Sciatic nerve (tissue), 2 donors: ENCODE measurements around the gene GDPD4. TPM values are rescaled to one million over a fixed set of nuclear protein-coding genes. Genes with fewer than 3 reads are reported as not detected.
"Not testable (repeated sequence)": the region's sequence is repeated elsewhere in the genome, so short reads cannot be mapped to it uniquely, and the experiment has no call there.

Source experiments
- ATAC-seq: fragments of 200-7000 bp; cut with Tn5 transposase; one replicate; pipeline ENCODE4 v1.9.1; 2020; ENCODE audit warnings: mild to moderate bottlenecking, moderate library complexity
- DNase-seq: peaks from one replicate; pipeline ENCODE4 v3.0.0-alpha.2; 2020; ENCODE audit warnings: low spot score
- intact Hi-C: fragments of 100-400 bp; cut with DNase I; formaldehyde crosslinking; loops from one replicate; pipeline ENCODE4 v1.14.2; 2022
- total RNA-seq: library from RNA; stranded (reverse); fragmentation: NEBNext Ultra II Directional; extraction: Animal tissue kit (Norgen Biotek cat#: 25700); gene quantifications from one replicate; pipeline ENCODE4 v1.2.1, GENCODE V29; 2021
- donor health status: DM: no; HTN: no; CAD: no.
- donor health status: DM: no; HTN: no; CAD: no.

GDPD4 gene
- total RNA-seq, 1 donor from 2014 or later, result not detected

DNA sequence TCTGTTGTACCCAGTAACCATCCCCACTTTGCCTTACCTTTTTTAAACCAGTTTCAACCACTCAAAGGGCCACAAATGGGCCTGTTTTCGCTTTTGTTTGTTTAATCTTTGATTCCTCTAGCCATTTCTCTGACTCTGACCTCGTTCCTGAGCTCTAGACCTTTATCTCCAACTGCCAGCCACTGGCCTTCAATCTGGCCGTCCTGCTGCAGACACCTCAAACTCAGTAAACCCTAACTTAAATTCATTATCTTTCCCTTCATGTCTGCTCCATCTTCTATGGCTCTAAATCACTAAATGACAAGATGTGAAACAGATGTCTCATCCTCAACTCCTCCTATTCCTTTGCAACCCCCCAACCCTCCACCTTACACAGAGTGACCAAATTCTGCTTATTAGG is 1.3 kb upstream of the GDPD4 start:
- intact Hi-C loops, result no loop called here
- DNase-seq (no peak), ATAC-seq (no peak)

DNA sequence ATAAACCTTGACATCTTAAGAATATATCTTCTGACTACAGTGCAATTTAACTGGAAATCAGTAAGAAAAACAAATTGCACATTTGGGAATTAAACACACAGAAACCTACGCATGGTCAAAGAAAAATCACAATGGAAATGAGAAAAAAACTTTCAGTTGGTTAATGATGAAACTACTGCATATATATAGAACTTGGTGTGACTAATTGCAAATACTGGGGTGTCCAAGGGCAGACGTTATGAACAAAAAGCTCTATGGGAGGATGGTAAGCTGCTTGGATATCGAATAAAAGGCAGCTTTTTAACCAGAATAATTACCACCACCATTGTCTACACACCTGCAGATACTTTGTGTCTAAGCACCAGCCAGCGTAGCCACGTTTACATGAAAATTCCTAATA is 791 bp downstream of the GDPD4 start:
- ATAC-seq, result no peak
- intact Hi-C loops, result no loop called here
- no peak for DNase-seq

DNA sequence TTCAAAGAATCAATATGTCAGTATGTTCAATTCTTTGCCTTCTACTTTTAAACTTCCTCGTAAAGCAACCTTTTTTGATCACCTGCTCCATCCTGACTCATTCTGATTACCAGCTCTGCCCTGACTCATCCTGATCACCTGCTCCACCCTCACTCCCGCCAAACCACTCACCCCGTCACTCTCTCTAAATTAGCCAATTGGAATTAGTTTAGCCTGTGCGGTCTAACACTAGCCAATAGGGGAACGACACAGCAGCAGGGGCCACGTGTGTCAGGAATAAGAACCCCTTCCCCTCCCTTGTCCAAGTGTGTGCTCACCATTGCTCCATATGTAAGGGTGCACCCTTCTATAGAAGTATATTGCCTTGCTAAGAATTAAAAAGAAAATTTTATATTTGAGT is 1.5 kb downstream of the GDPD4 start:
- intact Hi-C loops, ATAC-seq, DNase-seq: not testable (repeated sequence)

DNA sequence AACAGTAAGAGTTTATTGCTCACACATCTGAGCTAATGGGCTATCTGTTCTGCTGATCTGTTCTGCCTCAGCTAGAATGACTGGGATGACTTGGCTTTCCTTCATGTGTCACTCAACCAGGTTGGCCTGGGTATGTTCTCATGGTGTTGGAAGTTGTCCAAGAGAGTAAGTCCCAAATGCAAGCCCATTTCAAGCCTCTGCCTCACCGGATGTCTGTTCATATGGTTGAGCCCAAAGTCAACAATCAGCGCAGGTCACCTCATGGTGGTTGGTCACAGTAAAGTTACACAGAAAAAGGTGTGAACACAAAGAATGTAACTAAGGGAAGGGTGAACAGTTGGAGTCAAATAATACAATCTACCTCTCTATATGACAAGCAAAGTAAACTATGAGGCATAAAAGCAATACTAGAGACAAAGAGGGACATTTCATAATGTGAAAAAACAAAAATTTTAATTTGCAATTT is 1.9 kb downstream of the GDPD4 start:
- ATAC-seq, result no peak
- no peak for DNase-seq
- intact Hi-C loops, result no loop called here

DNA sequence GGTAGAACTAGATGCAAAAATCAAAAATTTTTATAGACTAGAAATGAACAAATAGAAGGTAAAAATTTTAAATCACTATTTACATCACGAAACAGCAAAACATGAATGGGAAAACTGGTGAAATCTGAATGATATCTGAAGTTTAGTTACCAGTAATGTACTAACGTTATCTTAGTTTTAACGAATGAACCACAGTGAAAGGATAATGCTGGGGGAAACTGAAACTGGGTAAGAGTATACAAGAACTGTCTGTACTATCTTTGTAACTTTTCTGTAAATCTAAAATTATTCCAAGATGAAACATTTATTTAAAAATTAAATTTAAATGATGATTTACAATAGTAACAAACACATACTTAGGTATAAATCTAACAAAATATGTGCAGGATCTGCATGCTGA is 7.4 kb downstream of the GDPD4 start:
- intact Hi-C loops, result no loop called here
- DNase-seq (no peak), ATAC-seq (no peak)

DNA sequence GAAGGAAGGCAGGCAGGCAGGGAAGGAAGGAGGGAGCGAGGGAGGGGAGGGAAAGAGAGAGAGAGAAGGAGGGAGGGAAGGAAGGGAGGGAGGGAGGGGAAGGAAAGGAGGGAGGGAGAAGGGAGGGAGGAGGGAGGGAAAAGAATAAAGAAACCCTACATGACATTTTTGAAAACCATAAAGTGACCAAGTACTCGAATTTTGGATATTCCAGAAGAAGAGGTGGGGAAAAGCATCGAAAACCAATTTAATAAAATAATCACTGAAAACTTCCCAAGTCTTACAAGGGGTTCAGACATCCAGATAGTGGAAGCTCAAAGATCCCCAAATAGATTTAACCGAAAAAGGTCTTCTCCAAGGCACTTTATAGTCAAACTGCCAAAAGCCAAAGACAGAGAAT is 11.7 kb downstream of the GDPD4 start:
- no peak for ATAC-seq
- DNase-seq, result no peak
- intact Hi-C loops, result no loop called here

DNA sequence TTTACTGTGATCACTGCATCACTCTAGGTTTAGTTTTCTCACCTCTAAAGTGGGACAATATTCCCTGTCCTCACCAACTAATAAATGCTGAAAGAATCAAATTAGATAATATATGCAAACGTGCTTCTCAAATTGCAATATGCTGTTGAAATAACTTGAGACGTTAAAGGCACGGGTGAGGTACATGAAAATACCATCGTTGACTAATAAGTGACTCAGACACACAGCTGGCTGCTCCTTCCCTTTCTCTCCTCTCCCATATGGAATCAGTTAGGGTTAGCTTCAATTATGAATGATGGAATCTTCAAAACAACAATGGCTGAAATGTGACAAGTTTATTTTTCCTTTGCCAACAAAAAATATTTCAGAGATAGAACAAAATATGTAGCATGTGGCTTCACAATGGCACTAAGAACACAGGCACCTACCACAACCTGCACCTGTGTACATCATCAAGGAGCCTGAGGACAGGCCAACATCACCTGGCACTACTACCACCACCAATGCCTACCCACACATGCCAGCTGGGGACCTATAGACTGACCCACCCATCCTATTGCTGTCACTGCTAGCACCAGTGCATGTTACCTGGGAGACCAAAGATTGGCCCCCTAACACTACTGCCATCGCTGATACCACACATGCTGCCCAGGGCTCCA is 13.7 kb downstream of the GDPD4 start:
- DNase-seq (no peak), ATAC-seq (no peak)
- intact Hi-C loops, result no loop called here

DNA sequence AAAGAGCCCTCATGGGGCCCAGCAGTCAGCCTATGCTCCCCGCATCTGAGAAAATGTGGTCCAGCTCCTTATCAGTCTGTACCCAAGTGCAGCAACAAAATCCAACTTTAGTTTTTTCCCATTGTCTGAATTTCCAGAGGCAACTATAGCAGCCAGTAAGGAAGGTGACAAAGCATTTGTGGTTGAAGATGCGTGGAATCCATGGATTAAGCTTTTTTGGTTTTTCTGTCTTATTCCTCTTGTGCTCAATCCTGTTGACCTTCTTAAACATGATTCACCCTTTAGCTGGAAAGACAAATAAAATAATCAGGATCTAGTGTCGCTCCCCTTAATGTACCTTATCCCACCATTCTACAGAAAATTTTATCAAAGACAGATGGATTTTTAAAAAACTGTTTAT is 14.3 kb downstream of the GDPD4 start:
- intact Hi-C loops, result no loop called here
- DNase-seq, result no peak
- ATAC-seq, result no peak

DNA sequence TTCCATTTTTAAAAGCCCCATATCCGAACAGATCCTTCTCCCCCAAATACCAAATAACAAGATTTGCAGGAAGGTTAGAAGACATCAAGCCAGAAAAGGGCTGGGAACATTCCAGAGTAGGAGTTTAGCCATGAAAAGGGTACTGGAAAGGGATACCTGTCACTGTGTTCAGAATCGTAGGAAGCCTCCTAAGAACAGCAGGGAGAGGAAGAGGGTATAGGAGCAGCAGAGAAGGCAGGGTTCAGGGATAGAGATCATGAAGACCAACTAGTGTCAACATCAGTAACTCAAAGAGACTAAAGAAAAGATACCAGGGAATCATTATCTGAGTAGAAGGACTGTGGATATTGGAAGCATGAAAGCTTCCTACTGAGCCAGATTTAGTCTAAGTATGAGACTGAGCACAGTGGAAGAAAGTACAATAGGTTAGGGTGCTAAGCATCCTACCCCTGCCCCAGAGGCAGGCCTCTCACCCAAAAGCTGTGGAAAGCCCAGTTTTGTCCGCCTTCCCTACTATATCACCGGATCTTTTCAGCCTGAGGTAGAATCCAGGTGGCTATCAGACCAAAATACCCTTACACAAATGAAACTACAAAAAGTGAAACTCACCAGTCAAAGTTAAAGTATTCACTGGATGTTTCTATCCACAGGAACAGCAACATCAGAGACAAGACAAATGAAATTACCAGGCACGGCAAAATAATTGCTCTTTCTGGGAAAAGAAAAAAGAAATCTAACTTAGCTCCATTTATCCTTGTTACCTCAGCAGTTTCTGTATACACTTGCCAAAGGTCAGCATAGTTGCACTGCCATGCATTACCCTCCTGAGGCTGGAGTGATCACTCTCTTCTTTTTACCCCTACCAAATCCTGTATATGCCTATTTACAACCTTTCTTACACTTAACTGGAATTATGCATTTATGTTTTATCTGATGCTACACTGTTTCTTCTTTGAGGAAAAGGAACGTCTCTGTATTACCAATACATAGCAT is 16.7 kb downstream of the GDPD4 start:
- no peak for ATAC-seq
- intact Hi-C loops, result no loop called here

DNA sequence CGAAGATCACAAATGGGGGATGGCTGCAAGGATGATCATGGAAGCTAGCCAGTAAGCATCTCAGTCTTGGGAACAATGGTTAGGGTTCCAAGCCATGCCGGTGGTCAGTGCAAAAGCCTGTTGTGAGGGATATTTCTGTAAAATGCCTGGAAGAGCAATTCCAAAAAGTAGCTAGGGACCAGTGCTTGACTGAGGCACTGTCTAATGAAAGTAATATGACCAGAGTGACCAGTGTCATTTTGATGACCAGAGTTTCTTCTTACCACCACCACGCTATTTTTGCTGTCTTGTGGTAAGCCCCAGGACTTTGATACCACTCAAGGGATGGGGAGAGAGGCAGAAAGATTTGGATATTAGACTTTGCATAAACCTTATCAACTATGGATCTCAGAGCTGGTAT is 18.4 kb downstream of the GDPD4 start:
- ATAC-seq (no peak), DNase-seq (no peak)
- intact Hi-C loops, result no loop called here

More for the DNA sequence above, 16.7 kb downstream of the GDPD4 start:
- DNase-seq, result no peak

DNA sequence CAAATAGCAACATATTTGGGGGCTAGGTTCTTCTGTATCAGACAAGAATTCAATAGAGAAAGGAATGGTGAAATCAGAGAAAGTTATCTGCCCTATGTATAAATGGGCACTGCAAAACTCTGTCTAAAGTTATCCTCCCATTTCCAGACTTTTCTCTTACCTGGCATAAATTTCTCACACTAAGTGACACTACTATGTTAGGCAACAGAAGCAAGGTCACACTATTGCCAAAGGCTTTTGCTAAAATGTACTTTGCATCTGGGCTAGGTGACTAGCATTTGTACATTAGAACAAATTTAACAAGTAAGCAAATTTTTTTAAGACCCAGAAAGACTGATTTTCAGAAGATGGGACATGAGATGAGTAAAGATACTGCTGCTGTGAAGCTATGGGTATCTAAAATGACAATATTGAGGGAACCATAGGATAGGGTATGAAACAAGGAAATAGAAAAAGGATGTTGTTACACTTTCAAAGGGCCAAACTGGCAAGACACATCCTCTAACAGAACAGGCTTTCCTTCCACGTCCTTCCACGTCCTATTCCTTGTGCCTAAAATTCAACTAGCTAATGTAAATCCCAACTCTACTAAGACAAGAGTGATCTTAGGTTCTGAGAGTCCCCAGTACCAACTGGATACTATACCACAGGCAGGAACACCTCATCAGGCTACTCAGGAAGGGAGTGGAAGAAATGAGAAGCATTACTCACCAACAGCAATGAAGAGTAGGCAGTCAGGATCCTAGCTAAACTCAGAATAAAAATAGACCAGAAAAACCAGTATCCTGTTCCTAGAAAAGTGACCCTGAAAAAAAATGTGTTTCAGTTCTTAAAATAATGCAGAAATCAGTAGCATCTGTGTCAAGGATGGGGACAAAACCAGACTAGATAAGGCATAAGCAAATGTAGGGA is 22.6 kb downstream of the GDPD4 start:
- intact Hi-C loops, result no loop called here
- DNase-seq (no peak), ATAC-seq (no peak)

DNA sequence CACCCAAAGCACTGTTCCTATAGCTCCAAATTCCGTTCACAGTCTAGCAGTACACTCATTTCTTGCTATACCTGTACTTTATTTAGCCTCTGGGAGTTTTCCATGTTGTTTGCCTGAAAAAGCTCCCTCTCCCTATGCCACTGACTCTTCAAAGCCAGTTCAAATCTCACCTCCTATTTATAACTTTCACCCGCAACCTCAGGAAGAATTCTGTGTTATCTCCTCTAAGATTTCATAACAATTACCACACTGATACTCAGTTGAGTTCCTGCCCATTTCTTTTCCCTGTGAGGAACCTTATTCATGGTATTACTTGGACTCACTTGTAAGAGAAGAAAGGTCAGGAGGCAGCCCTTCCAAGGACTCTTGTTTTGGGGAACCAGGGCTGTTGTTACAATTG is 25.2 kb downstream of the GDPD4 start:
- no peak for DNase-seq
- no peak for ATAC-seq
- intact Hi-C loops, result no loop called here

DNA sequence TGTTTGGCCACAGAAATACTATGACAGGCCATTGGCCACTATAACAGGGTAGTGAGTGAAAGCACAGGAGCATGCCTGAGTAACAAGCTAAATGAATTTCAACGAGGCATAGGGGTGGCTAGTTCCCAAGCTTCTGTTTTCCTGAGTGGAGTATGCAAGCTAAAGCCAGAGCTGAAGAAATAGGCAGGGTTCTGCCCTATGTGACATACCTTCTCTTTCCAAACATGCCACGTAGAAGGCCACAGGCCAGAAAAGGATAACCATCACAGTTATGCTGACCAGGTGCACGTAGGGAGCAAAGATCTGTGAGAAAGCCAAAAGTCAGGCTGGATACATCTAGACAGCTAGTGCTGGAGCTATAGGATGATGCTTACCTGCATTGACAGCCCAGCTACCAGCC is 30.6 kb downstream of the GDPD4 start:
- intact Hi-C loops, result no loop called here
- DNase-seq (no peak), ATAC-seq (no peak)

DNA sequence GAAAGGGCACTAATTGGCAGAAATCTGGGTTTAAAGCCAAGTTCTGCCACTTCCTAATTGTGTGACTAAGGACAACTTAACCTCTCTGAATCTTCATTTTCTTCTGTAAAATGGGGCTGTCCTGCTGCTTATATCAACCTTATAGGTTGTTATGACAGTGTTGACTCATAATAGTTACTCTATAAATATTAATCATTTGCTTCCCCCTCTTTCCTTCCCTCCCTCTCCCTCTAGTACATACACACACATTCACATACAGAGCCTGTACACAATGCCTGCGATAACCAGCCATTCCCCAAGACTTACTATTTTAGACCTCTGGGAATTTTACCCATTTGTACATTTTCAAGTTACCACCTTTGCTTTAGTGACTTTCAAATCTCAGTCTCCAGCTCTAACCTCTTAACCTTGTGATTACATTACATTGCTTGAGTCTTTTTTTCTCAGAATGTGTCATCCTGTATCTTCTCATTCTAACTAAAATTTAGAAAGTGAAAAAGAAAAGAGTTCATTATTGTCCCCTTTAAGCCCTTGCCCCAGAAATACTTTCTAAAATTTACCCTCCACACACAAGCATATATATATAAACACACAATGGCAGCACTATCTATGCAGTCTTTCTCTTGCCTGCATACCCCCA is 31.9 kb downstream of the GDPD4 start:
- intact Hi-C loops, result no loop called here
- no peak for ATAC-seq

DNA sequence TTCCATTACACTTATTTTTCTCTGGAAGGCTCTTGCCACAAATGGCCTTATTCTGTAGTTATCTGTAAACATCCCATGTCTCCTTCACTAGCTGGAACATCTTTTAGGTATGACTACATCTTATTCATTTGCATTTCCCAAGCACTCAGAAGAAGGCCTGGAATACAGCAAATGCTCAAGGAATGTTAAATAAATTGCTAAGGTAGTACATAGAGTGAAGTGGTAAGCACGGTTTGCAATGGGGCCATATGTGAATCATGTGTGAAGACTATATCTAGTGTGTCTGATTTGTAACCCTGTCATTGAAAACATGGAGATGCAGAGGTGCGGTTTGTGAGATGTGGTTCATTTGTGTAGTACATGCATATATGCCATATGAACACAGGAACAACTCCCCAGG is 33.5 kb downstream of the GDPD4 start:
- intact Hi-C loops, result no loop called here
- DNase-seq, result no peak
- ATAC-seq, result no peak

More for the DNA sequence above, 31.9 kb downstream of the GDPD4 start:
- no peak for DNase-seq

DNA sequence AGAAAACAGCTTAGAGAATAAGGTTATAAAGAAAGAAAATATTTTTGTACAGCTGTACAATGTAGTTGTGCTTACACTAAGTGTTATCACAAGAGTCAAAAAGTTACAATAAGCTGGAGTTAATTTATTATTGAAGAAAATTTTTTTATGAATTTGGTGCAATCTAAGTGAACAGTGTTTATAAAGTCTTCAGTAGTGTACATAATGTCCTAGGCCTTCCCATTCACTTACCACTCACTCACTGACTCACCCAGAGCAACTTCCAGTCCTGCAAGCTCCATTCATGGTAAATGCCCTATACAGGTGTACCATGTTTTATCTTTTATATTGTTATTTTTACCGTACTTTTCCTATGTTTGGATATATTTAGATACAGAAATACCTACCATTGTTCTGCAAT is 34.7 kb downstream of the GDPD4 start:
- DNase-seq (no peak), ATAC-seq (no peak)
- intact Hi-C loops, result no loop called here

DNA sequence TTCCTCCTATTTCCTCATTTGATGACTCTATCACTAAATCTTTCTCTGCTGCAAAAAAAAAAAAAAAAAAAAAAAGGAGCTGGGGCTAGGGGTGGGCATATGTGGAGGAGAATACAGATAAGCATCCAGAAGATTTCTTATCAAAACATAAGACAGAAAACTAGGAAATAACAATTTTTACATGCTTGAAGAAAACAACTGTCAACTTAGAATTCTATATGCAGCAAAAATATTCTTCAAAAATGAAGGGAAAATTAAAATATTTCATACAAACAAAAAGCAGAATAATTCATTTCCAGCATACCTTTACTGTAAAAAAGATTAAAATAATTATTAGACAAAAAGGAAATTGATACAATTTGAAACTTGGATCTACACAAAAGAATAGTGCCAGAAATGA is 38.7 kb downstream of the GDPD4 start:
- intact Hi-C loops, result no loop called here
- DNase-seq (no peak), ATAC-seq (no peak)

DNA sequence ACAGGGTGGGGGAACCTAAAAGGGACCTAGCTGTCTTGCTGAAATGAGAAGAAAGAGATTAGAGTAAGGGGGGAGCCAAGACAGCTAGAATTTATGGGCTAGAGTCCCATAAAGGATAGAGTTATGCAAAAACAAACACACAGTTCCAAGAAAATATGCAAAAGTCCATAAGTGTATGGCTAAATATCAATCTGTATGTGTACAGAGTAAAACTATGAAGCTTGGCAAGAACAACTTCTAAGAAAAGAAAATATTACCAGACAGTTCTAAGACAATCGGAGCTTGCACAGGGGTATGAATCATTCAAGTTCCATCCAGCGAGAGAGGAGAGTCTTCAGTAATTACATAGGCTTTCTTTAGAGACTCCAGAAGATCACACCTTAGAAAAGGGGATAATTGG is 41.8 kb downstream of the GDPD4 start:
- intact Hi-C loops, result no loop called here
- no peak for ATAC-seq
- no peak for DNase-seq

DNA sequence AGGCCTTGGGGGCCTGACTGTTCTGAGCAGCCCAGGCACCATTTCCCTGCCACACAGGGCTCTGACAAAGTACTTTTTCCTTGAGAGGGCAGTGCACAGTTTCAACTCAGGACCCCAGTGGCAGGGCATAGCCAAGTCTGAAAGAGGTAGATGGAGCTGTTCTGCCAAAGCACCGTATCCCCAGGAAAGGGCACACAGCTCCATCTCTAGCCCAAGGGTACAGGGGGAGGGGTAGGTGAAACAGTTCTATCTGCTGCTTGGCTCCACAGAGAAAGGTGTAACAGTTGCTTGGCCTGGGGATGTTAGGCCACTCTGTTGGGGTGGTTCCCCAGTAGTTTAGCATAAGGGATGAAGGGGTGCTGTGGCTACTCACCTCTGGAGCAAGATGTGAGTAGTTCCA is 47.8 kb downstream of the GDPD4 start:
- DNase-seq (no peak), ATAC-seq (no peak)
- intact Hi-C loops, result no loop called here
